SK-N-MC (cell line): ENCODE measurements around the gene SHKBP1.

ENCODE experiments used
- EZH2 ChIP-seq: fragments of 200-600 bp; sonication (generic); IDR thresholded peaks from one replicate; pipeline ENCODE4 v1.6.1; 2017; ENCODE audit warnings: antibody characterized with exemption
- POLR2AphosphoS5 ChIP-seq: IDR thresholded peaks from 2 replicates; pipeline ENCODE4 v1.6.1; 2012; ENCODE audit warnings: mild to moderate bottlenecking, low read depth, low read length, borderline replicate concordance

- TF ChIP-seq POLR2AphosphoS5 (no peak), EZH2 (no peak)
Observed at GRCh38 chr19:40598918-40599307, 22.2 kb downstream of the SHKBP1 start.
